ENCODE measurements around the gene ZNF674. TPM values are rescaled to one million over a fixed set of nuclear protein-coding genes. Genes with fewer than 3 reads are reported as not detected.

Gene ZNF674
- 5.4 and 7.2 TPM in 2 replicates for total RNA-seq

GRCh38 chrX:46545111-46546005 lies at the start of gene ZNF674:
TSS of gene ZNF674 (minus strand) at chrX:46545421. CDS start at chrX:46542087, 3,334 bp downstream.

GRCh38 chrX:46573331-46573891 lies 28.2 kb upstream of the ZNF674 start, which contains the start of gene CHST7:
TSS of gene CHST7 (plus strand) at chrX:46573765. CDS start at chrX:46573932, 167 bp downstream.

Small RNA genes lying within 50 kb of the gene (small RNA-seq; reads per million reads assigned to genes)
- gene RF00017 (ENCODE audit: low replicate concordance) (not detected), gene RNU6-50P (ENCODE audit: low replicate concordance) (not detected)

Other genes with a start within 250 kb of the ZNF674 start
- gene CHST7, start 28.3 kb upstream of the ZNF674 start, total RNA-seq, result 2.2 and 21.0 TPM in 2 replicates
- gene SLC9A7, start 213.7 kb upstream of the ZNF674 start, total RNA-seq, result 16.2 and 68.1 TPM in 2 replicates

Measured in placental pericyte (primary cell).